G401.6 (cell line): ENCODE results near the gene NUP42.

Experiments
- FAIRE-seq: peaks from 2 replicates; lab custom pipeline; 2012; peaks lifted over from hg19 to GRCh38; lab: Jason Lieb, UNC

The NUP42 gene

DNA sequence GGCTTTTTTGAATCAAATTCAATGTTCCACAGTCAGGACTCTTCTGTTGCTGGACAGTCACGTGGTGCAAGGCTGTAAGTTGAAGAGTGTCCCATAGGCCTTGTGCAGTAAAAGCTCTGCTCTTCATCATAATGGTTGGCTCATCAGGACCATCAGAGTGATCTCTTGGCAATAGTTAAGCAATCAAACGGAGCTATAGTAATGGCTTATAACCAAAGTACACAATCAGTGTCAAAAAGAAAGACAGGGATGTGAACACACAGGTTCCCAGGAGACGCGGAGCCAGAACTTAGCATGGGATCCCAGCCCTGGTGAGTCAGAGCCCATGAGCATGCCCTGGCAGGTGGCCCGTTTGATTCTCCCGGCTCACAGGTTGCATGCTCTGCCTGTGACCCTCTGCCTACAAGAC lies 54.0 kb downstream of the NUP42 start:
- FAIRE-seq, result no peak

- no peak for FAIRE-seq
These were observed 55.2 kb downstream of the NUP42 start for GRCh38 chr7:23237000-23237399.

GRCh38 chr7:23238983-23239652 lies 57.3 kb downstream of the NUP42 start:
- peak; percentile 67 for FAIRE-seq

GRCh38 chr7:23239698-23240097 lies 57.9 kb downstream of the NUP42 start:
- FAIRE-seq, result no peak

DNA sequence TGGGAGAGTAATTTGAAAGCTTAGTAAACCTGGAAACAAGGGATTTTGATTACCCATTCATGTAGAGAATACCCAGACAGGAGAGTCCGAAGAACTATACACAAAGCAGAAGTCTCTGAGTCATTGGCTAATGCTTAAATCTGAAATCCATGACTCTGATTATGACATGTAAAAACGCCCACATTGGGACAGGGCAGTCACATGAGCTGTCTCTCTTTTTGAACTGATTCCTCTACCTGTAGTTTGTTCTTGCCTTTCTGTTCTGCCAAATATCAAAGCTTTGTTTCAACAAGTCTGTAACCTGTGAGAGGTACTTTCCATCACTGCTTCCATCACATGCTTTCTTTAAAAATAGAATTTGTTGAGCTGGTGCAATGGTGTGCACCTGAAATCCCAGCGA lies 60.5 kb downstream of the NUP42 start:
- peak; percentile 99 for FAIRE-seq

DNA sequence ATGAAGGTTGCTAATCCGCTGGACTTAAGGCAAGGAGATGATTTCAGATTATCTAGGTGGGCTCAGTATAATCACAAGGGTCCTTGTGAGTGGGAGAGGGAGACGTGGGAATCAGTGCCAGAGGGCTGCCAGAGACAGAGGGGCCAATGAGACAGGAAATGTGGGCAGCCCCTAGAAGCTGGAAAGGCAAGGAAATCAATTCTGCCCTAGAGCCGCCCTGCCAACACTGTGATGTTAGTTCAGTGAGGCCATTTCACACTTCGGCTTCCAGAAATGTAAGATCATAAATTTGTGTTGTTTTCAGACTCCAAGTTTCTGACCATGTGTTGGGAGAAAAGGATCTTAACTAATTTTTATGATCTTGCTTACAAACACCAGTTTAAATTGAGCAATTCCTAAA lies 61.1 kb downstream of the NUP42 start:
- FAIRE-seq, result no peak

- peak; percentile 100 for FAIRE-seq
These were observed 64.7 kb downstream of the NUP42 start, which contains the start of gene GPNMB for GRCh38 chr7:23246555-23246954. TSS of gene GPNMB (plus strand) at chr7:23246775. CDS start at chr7:23246858, 83 bp downstream.

DNA sequence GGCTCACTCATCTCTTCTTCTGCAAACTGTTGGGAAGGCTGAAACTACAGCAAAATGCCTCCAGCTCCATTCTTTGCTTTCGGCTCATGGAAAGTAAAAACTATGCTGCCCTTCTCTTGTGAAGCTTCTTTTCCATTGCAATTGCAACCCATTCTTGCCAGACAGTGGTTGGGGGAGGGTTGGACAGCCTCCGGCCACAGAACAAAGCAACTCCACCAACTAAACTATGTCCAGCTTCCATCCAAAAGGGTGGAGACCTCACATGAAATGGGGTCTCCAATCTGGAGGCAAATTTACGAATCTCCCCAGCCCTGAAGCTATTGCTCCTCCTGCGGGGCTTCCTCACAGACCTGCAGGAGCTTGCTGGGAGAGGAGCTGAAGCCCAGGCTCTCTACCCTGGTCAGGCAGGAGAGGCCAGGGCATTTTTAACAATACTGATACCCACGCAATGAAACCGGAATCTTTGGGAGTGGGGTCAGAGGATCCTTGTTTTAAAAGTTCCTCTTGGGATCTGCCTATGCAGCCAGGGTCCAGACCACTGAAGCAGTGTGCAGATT lies 65.3 kb downstream of the NUP42 start:
- no peak for FAIRE-seq

DNA sequence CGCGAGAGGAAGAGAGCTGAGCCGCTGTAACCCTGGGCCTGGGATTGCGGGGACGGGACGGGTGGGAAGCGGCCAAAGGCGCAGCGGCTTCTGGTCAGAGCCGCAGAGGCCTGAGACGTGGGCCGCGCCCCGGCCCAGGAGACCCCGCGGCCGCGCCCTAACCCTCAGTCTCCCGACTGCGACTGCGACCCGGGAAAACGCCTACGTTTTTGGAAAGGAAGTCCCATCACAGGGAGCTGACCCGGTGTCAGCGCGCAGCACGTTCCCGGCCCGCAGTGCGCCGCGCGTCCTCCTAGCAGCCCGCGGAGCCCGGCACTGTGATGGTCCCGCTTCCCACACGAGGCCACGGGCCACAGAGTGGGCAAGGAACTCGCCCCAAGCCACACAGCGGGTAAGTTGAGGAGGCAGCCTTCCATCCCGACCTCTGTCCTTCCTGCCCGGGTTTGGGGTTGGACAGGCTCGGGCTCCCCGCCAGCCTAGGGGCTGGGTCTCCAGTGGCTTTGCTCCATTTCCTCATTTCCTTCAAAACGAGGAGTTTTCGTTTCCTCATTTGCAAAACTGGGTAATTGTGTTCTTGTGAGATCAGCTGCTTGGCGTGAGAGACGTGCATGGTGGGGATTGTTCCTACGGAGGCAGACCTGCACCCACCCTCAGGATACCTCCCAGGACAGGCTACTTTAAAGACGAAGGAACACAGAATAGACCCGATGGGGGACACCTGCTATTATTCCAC lies 65.9 kb downstream of the NUP42 start:
- no peak for FAIRE-seq

- peak; percentile 50 for FAIRE-seq
These were observed 67.6 kb downstream of the NUP42 start for GRCh38 chr7:23249486-23249885.
